HG02870 (cell line): ENCODE measurements around the gene KRTAP3-3.
"Not testable (repeated sequence)": the region's sequence is repeated elsewhere in the genome, so short reads cannot be mapped to it uniquely, and the experiment has no call there.

Experiments used
- ATAC-seq: cut with Tn5 transposase; IDR thresholded peaks from one replicate; pipeline ENCODE4 v1.9.1; 2021; ENCODE audit warnings: mild to moderate bottlenecking, moderate library complexity; ENCODE audit not compliant: unreplicated experiment

Gene KRTAP3-3

GRCh38 chr17:40993839-40994238 is at the start of gene KRTAP3-3:
KRTAP3-3 (minus strand) TSS chr17:40994164; CDS start chr17:40994097, 67 bp downstream.
- ATAC-seq: no peak

DNA sequence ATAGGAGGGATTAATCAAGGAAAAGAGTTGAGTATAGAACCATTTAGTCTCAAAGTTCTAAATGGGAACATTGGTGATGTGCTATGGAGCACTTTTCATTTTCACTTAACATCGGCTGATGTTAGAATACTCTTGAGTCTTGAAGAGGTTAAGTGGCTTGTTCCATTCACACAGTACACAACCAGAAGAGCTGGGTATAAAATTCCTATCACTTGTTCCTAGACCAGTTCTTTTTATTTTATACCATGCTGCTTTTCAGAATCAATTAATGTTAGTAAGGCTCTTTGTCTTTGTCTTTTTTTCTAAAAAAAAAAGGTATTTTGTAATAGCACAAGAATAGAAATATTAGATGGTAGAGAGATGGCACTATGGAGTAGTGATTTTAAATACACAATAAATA is 49.0 kb upstream of the KRTAP3-3 start:
- no peak for ATAC-seq

GRCh38 chr17:41040783-41041571 is 47.0 kb upstream of the KRTAP3-3 start, which contains the start of gene KRTAP1-1:
KRTAP1-1 (minus strand) TSS chr17:41041450; CDS start chr17:41041397, 53 bp downstream.
- ATAC-seq: not testable (repeated sequence)

GRCh38 chr17:41037853-41038350 is 43.9 kb upstream of the KRTAP3-3 start:
- ATAC-seq: no peak

- not testable (repeated sequence) for ATAC-seq
These were observed 40.5 kb upstream of the KRTAP3-3 start, which contains the start of gene KRTAP1-3 for GRCh38 chr17:41034346-41034935. KRTAP1-3 (minus strand) TSS chr17:41034874; CDS start chr17:41034821, 53 bp downstream.

DNA sequence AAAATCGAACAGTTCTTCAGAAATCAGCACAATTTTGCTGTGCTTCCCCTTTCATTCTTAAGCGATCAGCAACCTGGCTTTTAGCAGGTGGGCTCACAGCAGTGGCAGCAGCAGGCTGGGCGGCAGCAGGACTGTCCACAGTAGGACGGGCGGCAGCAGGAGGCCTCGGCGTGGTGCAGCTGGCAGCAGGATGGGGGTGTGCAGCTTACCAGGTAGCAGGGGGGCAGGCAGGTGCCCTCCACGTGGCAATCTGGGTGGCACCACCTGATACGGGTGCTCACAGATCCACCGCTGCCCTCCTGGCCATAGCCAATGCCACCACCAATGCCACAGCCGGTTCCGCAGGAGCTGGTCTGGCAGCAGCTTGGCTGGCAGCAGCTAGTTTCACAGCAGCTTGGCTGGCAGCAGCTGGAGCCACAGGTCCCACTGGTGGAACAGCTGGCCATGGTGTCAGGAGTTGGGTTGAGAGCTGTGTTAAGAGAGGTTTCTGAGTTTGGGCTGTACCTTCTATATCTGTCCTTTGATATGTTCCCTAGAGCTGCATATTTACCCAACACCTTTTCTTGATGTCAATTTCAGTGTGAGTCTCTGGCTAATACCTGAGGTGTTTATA is 35.8 kb upstream of the KRTAP3-3 start, which contains the start of gene KRTAP1-4:
TSS of gene KRTAP1-4 (minus strand) at position 563 of the 613 bp plus-strand sequence. CDS start at position 446, 117 bp downstream.
- ATAC-seq: no peak

- ATAC-seq: no peak
These were observed 32.9 kb upstream of the KRTAP3-3 start, which contains the start of gene KRTAP1-5 for GRCh38 chr17:41026715-41027471. KRTAP1-5 (minus strand) TSS chr17:41027208; CDS start chr17:41027155, 53 bp downstream.

- no peak for ATAC-seq
These were observed 30.7 kb upstream of the KRTAP3-3 start for GRCh38 chr17:41024697-41025096.

DNA sequence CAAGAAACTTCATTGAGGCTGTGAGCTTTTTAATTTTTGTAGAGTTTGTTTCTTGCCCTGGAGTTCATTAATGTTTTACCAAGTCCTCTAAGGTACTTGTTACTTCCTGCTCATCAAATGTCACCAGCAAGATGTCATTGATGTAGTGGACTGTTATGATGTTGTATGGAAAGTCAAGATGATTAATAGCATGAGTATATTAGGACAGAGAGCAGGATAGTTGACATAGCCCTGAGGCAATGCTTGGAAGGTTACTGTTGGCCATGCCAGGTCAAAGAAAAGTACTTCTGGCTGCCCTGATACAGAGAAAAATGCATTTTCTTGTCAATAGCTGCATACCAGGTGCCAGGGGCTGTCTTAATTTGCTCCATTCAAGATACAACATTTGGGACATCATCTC is 26.4 kb upstream of the KRTAP3-3 start:
- ATAC-seq: no peak

- ATAC-seq: no peak
These were observed 25.5 kb upstream of the KRTAP3-3 start for GRCh38 chr17:41019415-41019814.

DNA sequence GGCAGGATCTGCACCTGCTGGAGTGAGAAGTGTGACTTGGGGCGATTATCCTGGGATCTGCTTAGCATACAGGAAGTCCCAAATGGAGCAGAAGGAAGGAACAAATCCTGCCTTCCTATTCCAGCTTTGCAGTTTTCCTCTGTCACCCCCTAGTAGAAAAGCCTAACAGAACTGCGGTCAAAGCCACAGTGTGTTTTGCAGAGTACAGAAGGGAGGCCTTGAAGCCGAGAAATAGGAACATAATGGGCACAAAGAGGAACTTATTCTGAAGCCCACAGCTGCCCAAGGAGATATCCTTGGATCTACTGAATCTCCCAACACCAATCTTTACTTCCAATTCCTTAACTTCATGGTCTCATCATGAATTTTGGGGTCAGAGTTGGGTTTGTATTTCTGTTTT is 24.6 kb upstream of the KRTAP3-3 start:
- no peak for ATAC-seq

DNA sequence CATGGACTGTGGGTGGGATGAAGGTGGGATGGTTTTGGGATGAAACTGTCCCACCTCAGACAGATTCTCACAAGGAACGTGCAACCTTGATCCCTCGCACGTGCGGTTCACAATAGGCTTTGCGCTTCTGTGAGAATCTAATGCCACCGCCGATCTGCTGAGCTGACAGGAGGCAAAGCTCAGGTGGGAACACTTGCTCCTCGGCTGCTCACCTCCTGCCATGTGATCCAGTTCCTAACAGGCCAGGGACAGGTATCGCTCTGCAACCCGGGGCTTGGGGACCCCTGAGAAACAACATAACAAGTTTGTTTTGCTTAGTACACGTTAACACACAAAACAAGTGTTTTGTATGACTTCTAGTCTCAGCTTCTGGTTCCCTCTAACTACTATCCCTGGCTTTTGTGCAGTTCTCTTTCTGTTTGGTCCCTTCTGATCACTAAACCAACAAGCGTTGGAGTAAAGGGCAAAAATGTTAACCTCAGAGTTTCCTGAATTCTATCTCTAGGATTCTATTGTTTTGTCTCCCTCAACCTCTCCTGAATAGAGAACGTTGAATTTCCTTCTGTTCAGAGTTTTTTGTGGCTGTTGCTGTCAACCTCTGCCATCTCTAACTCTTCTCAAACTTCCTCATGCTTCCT is 22.7 kb upstream of the KRTAP3-3 start:
- ATAC-seq: no peak

GRCh38 chr17:41015454-41015853 is 21.5 kb upstream of the KRTAP3-3 start:
- no peak for ATAC-seq

- no peak for ATAC-seq
These were observed 19.6 kb upstream of the KRTAP3-3 start for GRCh38 chr17:41013606-41014005.

- no peak for ATAC-seq
These were observed 19.2 kb upstream of the KRTAP3-3 start for GRCh38 chr17:41013181-41013580.

- no peak for ATAC-seq
These were observed 18.6 kb upstream of the KRTAP3-3 start for GRCh38 chr17:41012326-41013120.

DNA sequence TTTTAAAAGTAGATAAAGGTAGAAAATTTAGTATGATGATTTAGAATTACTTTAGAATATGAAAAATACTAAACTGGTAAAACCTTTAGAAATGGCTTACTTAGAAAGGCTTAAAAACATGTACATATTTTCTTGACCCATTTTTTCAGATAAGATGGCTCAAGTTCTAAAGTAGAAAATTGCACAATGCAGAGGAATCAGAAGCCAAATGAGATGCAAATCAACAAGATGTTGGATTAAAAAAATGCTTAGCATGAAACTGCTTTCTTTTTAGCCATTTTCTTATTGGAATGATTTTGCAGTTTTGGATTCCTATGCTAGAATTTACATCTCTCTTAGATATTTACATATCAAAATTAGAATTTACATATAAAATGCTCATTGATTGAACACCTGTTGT is 16.5 kb upstream of the KRTAP3-3 start:
- no peak for ATAC-seq

DNA sequence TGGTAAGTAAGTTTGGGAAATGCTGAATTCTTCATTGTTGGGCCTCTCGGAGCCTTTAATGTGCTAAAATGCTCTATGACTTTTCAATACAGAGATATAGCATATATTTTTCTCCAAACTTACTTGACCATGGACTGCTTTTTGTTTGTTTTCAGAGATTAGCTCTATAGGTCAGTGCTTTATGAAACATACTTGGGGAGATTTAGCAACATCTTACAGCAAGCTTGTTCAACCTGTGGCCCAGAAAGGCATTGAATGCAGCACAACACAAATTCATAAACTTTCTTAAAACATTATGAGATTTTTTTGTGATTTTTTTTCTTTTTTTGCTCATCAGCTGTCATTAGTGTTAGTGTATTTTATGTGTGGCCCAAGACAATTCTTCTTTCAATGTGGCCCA is 16.0 kb upstream of the KRTAP3-3 start:
- no peak for ATAC-seq

DNA sequence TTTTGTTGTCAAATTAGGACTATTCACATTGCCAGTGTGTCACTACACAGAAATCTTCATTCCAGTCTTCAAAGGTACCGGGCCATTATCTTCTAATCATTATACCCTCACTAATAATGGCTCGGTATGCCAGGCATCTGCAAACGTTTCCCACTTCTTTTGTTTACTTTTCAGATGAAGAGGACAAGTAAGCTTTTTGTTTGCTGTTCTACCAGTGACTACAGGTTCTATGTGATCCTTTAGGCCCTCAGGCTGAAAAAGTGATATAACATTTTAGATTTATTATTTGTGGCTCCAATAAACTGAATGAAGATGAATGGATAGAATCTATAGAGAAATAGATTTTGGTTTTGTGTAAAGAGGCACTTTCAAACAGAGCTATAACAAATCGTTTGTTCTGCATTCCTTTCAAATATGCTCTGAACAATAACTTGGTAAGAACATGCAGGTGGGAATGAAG is 15.4 kb upstream of the KRTAP3-3 start:
- ATAC-seq: no peak
